HG03103 (cell line): Measurements from ENCODE around the gene LPP.
"Not testable (repeated sequence)": the region's sequence is repeated elsewhere in the genome, so short reads cannot be mapped to it uniquely, and the experiment has no call there.

ENCODE experiments used
- ATAC-seq: cut with Tn5 transposase; IDR thresholded peaks from one replicate; pipeline ENCODE4 v1.9.1; 2021; ENCODE audit warnings: low read depth; ENCODE audit not compliant: unreplicated experiment

The LPP gene

GRCh38 chr3:188595890-188596376 lies 442.0 kb downstream of the LPP start:
- no peak for ATAC-seq

- ATAC-seq, result no peak
These were observed 444.9 kb downstream of the LPP start for GRCh38 chr3:188598894-188599293.

- no peak for ATAC-seq
These were observed 448.2 kb downstream of the LPP start for GRCh38 chr3:188602111-188602510.

- ATAC-seq, result no peak
These were observed 448.7 kb downstream of the LPP start for GRCh38 chr3:188602620-188603019.

- no peak for ATAC-seq
These were observed 450.7 kb downstream of the LPP start for GRCh38 chr3:188604651-188605050.

GRCh38 chr3:188605231-188605630 lies 451.3 kb downstream of the LPP start:
- no peak for ATAC-seq

- ATAC-seq, result no peak
These were observed 451.9 kb downstream of the LPP start for GRCh38 chr3:188605905-188606304.

- ATAC-seq, result no peak
These were observed 453.9 kb downstream of the LPP start for GRCh38 chr3:188607805-188608315.

GRCh38 chr3:188608401-188608800 lies 454.4 kb downstream of the LPP start:
- no peak for ATAC-seq

- not testable (repeated sequence) for ATAC-seq
These were observed 459.8 kb downstream of the LPP start for GRCh38 chr3:188613721-188614120.

GRCh38 chr3:188617270-188617669 lies 463.3 kb downstream of the LPP start:
- no peak for ATAC-seq

GRCh38 chr3:188617988-188618701 lies 464.2 kb downstream of the LPP start:
- ATAC-seq, result no peak

- ATAC-seq, result no peak
These were observed 466.8 kb downstream of the LPP start for GRCh38 chr3:188620752-188621151.

- no peak for ATAC-seq
These were observed 470.4 kb downstream of the LPP start for GRCh38 chr3:188624384-188624783.

GRCh38 chr3:188624828-188625227 lies 470.9 kb downstream of the LPP start:
- ATAC-seq, result no peak

- ATAC-seq, result no peak
These were observed 473.7 kb downstream of the LPP start for GRCh38 chr3:188627652-188628051.

GRCh38 chr3:188631291-188632010 lies 477.5 kb downstream of the LPP start:
- no peak for ATAC-seq

- no peak for ATAC-seq
These were observed 479.2 kb downstream of the LPP start for GRCh38 chr3:188633206-188633605.

GRCh38 chr3:188634285-188634684 lies 480.3 kb downstream of the LPP start:
- no peak for ATAC-seq

- ATAC-seq, result no peak
These were observed 481.5 kb downstream of the LPP start for GRCh38 chr3:188635258-188636042.

GRCh38 chr3:188636292-188636691 lies 482.3 kb downstream of the LPP start:
- ATAC-seq, result not testable (repeated sequence)
